Stimulated activated naive CD8-positive, alpha-beta T cell treated with anti-CD3 and anti-CD28 coated beads, Interleukin-15, Interleukin-2, amounts not matched to agents 100 U/mL and 50 U/mL, for 24 hours (primary cell): ENCODE results near the gene RALGPS1.

Source experiments
- ATAC-seq: fragments of 150-1000 bp; cut with Tn5 transposase; one replicate; pipeline ENCODE4 v1.10.0; 2021
- DNase-seq: peaks from one replicate; pipeline ENCODE4 v3.0.0; 2021

The RALGPS1 gene

GRCh38 chr9:127053960-127054359 lies 139.4 kb downstream of the RALGPS1 start:
- ATAC-seq (no peak), DNase-seq (no peak)

- DNase-seq (no peak), ATAC-seq (no peak)
Measured at GRCh38 chr9:127055745-127056402, 141.3 kb downstream of the RALGPS1 start.

DNA sequence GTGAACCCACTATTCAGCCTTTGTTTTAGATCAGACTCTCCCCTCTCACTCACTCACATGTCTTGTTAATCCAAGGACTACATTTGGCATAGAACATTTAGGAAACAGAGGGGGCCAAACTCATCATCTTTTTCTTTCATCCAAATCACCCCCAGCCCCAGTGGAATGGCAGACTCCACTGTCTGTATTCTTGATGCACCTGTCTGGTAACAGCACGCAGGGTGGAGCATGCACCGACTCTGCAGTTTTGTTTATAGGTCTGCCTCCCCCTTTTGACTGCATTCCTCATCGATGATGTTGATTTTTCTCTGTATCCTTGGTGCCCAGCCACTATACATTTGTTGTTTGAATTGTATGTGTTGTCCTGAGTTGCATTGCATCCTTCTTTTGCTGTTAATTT lies 141.9 kb downstream of the RALGPS1 start:
- DNase-seq, result no peak
- no peak for ATAC-seq

DNA sequence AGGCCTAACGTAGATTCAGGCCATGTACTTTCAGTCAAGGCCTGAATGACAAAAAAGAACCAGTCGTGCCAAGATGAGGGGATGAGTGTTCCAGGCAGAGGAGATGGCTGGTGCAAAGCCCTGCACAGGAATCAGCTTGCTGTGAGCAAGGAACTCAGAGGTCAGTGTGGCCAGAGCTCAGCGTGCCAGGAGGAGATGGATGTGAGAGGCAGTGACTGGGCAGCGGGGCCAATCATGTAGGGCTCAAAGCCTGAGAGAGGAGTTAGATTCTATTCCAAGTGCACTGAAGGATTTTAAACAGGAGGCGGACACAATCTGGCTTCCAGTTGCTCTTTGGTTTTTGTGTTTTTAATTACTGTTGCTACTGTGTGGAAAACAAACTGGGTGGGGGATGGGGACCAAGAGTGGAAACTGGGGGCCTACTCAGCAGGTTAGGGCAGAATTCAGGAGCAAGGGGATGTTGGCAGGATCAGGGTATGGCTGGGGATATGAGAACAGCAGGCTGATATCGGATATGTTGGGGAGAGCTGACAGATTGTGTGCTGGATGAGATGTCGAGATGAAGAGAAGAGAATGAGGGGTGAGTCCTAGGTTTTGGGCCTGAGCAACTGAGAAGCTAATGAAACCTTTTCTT lies 143.5 kb downstream of the RALGPS1 start:
- ATAC-seq (no peak), DNase-seq (no peak)

DNA sequence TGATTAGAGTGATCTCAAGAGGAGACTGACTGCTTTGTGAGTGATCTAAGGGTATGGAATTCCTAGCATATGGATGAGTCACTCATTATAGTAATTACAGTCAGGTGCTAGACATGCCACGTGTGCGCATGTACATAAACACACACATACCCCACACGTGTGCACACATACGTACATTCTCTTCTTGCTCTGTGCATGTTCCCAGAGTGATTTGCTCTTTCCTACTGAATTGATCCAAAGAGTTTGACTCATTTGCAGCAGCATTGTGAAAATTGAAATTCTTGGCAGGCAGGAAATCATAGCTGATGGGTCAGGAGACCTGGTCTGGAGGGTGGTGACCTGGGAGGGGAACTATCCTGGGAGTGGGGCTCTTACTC lies 144.1 kb downstream of the RALGPS1 start:
- DNase-seq, result no peak
- ATAC-seq, result no peak

DNA sequence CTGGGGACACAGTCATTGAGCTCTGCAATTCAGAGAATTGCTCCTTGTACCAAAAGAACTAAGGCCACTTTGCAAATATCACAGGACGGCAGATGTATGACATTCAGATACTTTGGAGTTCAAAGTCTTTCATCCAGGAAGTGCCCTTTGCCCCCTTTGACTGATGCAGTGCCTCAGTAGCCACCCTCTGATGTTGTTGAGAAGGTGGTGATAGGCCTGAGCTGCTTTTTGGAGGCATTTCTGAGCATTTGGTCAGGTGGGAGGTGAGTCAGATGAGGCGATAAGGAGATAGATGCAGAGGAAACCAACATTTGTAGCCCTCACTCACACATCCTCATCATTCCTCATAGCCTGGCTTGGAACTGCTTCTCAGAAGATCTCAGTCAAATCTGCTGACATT lies 144.4 kb downstream of the RALGPS1 start:
- ATAC-seq, result no peak

DNA sequence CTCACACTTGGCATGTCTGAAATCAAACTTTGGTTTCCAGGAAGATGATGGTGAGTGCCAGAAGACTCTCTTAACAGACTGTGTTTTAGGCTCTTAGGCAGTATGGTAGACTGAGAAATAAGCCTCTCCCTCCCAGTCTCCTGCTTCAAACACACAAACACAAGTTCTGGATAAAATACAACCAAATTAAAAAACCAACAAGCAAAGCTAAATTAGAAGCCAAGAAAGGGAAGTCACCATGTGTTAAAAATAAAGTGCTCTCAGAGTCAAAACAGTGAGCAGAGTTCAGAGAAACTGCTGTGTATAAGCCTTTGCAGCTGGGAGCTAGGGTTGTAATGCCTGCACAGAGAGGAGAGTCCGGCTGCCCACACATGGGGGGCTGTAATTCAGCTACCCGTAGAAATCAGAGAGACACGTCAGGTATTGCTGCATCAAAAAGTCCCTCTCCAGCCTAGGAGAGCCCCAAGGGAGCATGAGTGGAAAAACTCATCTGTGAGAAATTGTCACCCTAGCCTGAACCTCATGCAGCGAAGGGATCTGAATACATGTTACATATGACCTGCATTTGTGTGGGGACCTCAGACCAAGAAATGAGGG lies 145.3 kb downstream of the RALGPS1 start:
- no peak for ATAC-seq
- DNase-seq, result no peak

More for the DNA sequence above, 144.4 kb downstream of the RALGPS1 start:
- DNase-seq, result no peak

- DNase-seq (no peak), ATAC-seq (no peak)
Measured at GRCh38 chr9:127061411-127061810, 146.8 kb downstream of the RALGPS1 start.

DNA sequence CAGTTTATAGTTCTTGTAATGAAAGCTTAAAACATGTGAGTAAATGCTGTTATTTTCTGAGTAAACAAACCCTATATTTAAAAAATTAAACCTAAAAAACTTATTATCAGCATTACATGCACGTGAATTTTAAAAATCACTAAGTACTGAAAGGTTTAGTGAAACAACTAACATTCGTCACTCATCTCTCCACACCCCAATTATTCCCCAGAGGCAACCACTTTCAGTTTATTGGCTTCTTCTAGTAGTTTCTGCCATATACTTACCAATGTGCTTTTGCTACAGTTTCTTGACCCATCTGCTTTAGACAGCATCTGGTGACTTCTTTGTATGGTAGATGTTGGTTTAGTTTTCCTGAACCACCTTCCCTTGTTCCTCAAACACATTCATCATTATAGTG lies 149.8 kb downstream of the RALGPS1 start:
- ATAC-seq (no peak), DNase-seq (no peak)

DNA sequence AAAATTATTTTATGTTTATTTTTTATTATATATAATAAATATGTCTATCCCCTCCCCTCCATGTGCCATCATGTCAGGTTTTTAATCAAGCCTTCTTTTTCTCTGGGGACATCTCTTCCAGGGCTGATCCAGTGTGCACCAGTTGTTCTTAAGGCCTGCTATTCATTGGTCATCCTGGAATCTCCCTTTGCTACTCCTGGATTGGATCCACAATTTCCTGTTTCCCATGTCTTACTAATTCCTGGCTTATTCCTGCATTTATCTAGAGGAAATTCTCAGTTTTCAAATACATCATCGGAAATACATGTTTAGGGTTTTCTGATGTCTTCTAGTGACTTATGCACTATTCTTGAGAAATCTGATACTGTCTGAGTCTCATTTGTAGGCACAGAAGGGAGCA lies 151.0 kb downstream of the RALGPS1 start:
- no peak for DNase-seq
- ATAC-seq, result no peak

GRCh38 chr9:127066060-127066850 lies 151.7 kb downstream of the RALGPS1 start:
- ATAC-seq, result no peak

DNA sequence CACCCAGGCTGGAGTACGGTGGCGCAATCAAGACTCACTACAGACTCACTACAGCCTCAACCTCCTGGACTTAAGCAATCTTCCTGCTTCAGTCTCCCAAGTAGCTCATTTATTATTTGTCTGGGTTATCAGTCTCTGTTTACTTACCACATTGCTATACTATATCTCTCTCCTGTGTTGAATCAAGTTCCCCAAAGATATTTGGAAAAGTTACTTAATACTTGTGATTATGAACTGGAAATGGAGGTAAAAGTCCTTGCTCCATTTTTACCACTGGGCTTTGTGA lies 152.2 kb downstream of the RALGPS1 start:
- no peak for DNase-seq
- no peak for ATAC-seq

More at GRCh38 chr9:127066060-127066850, 151.7 kb downstream of the RALGPS1 start:
- no peak for DNase-seq

DNA sequence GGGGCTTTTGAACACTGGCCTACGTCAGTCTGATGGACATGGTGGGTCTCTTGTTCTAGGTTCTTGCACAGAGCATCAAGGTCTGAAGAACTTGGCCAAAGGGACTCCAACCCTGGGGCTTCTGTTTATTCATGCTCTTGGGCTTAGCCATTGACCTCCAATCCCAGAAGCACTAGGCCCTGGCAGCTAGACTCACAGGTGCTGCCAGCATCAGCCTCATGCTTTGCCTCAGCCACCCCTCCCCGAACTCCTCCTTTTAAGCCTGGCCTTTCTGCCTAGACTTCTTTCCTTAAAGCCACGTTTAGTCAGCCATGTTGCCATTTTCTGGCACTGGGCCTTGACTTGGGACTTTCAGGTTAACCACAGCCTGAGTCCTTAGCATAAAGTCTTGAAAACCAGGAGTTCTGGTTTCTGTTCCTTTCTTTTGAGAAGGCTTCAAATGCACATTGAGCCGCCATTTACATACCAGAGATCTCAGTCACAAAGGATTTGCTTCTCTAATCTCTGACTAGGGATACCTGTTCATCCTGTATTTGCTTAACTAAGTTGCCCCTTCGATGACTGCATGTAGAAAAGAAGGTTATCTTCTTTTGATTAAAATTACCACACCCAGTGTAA lies 153.1 kb downstream of the RALGPS1 start:
- DNase-seq, result no peak
- no peak for ATAC-seq

DNA sequence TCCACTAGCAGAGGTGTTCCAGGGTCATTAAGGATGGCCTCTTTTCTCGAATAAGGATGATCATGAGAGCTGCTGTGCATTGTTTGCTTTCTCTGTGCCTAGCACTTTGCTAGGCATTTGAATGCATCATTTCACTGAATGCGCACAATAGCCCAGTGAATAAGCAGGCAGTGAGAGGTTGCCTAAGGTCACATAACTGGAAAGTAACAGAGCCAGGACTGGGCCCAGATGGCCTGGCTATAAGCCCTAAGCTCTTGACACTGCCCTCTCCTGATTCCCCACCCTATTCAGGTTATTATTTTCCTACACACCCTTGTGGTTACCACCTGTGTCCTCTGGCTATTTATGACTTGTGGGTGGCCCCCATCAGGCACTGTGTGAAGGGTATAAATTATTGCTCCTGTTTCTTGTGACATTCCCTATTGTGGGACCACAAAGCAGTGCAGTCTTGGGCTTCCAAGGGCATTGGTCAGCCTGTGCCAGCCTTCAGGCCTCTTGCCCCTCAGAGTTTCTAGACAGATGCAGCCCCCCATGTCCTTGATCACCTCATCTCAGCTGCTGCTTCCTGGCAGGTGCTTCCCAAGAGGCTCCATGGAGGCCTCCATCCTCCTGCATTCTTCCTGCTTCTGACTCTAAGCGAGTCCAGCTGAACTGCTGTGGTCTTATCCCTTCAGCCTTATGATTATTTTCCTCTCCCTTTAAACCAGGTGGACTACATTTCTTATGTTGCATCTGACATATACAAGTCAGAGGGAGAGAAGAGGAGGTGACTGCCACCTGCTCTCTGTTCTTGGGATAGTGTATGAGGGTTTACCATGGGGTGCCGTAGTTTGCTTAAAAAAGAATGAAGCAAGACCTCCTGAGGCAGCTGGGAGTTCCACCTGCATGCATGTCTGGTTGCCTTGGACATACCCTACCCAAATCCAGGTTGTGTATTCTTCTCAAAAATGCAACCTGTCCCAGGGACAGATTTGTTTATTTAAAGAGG lies 160.3 kb downstream of the RALGPS1 start:
- no peak for DNase-seq
- no peak for ATAC-seq

DNA sequence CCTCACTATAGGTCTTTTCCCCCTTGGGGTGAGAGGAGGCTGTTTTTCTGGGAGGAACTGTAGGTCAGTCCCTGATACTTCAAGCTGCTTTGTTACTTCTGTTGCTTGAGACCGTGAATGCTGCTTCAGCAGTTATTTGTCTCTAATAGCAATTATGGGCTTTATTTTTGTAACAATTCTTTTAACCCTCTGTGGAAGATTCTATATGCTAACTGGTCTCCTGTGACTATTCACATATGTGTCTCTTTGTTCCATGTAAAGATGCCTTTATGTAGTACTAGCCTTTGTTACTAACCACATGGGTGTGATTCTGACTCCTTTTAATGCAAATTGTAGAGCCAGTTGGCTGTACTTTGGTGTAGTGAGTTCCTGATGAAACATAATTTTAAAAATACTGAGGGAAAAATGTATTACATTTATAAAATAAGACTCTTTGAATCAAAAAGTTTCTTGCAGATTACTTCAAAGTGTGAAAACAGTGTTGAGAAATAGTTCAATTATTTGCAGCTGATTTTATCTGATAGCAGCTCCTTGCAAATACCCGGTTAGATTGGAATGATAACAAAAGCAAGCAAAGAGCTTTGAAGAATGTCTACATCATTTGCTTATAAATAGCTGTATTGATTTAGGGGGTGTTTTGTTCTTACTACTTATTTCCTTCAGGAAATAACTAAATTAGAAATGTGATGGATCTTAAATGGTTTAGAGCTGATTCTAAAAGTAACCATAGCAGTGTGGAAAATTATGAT lies 161.2 kb downstream of the RALGPS1 start:
- no peak for ATAC-seq
- no peak for DNase-seq

DNA sequence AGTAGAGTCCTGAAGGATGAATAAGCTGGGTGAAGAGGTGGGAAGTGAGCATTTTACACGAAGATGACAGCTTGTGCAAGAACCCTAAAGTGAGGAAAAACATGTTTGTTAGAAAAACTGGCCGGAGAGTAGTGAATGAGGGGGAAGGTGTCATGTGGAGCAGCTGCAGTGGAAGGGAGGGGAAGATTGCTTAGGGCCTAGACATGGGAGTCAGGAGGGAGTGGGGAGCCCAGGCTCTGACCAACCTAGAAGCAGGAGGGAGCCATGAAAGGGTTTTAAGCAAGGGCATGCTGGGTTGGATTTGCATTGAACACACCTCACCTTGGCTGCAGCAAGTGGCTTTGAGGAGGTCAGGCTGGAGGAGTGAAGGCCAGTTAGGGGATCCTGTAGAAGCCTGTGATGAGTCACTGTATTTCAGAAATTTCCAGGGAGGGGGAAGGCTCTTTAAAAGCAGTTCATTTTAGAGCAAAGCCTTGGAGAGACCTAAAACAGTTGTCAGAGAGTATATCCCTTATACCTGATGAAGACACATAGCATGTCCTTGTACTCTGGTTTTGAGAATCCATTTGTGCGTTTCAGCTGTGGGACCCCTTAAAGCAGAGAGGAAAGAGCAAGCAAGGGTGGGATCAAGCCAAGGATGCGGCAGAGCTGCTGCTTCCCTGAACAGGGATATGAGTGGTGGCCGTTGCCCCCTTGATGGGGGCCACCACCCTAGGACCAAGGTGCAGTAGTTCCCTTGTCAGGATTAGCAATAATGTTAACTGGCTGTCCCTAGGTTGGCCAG lies 162.5 kb downstream of the RALGPS1 start:
- no peak for ATAC-seq
- no peak for DNase-seq

- DNase-seq (no peak), ATAC-seq (no peak)
Measured at GRCh38 chr9:127077644-127077946, 163.0 kb downstream of the RALGPS1 start.

DNA sequence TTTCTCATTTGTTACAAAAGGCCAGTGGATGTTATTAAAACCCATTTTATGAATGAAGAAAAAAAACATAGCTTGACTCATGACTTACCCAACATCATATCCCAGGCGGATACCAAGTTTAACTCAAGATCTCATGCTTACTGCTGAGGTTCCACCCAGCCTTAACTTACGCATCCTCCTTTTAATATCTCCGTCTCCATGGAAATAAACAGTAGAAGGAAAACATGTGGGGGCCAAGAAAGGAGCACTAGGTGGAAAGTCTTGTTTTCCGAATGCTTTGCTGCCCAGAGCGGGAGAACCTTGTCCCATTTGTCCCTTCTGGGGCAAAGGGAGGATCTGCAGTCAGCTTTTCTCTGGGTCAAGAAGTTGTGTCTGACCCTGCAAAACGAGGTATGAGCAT lies 163.8 kb downstream of the RALGPS1 start:
- DNase-seq (no peak), ATAC-seq (no peak)

GRCh38 chr9:127078988-127079387 lies 164.4 kb downstream of the RALGPS1 start:
- ATAC-seq (no peak), DNase-seq (no peak)

GRCh38 chr9:127079446-127080140 lies 165.0 kb downstream of the RALGPS1 start:
- ATAC-seq (no peak), DNase-seq (no peak)
